Measurements from ENCODE around the gene TSSK2. TPM values are rescaled to one million over a fixed set of nuclear protein-coding genes. Genes with fewer than 3 reads are reported as not detected.
A peak's percentile ranks its signal among the peaks of the same experiment; 100 is the strongest.

The TSSK2 gene
- polyA plus RNA-seq, 1 donor from 2014 or later = not detected

DNA sequence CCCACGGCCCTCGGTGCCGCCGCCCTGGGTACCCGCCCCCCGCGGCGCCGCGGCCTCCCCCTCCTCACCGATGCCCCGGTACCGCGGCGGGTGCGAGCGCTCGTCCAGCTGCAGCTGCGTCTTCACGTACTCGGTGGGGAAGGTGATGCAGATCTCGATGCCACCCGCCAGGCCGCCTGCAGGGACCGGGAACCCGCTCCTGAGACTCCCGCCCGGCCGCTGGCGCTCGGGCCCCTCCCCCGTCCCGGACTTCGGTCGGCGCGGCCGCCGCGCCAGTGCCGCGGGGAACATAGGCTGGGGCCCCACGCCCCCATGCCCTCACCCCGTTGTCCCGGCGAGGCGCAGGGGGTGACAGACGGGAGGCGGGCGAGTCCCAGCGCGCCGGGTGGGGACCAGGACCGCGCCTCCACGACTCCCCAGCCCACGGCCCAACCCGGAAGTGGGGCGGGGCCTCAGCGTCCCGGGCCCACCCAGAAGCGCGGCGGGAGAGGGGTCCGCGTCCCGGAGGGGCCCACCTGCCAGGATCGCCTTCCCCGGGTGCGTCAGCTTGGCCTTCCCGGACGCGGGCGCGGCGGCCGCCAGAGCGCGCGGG, 47.1 kb downstream of the TSSK2 start:
- H3K9me3 ChIP-seq (ENCODE audit: low read length) = no peaks in the 10 kb centered on the region
- TF ChIP-seq EP300 (conservative IDR thresholded peaks at IDR 0.05; ENCODE audit: poor library complexity, severe bottlenecking) (no peak), POLR2AphosphoS5 (IDR thresholded peaks at IDR 0.05) (peak; percentile 42)
- H3K4me2 ChIP-seq (ENCODE audit: low read length) = no peak overlapping the region
- peak overlapping the region; percentile 91 for H3K4me3 ChIP-seq (ENCODE audit: low read length)
- no peaks in the 10 kb centered on the region for H3K9me2 ChIP-seq (ENCODE audit: insufficient read depth, low read length)
- H3K9ac ChIP-seq (ENCODE audit: low read length) = peak overlapping the region; percentile 71
- H2AFZ ChIP-seq (ENCODE audit: low read depth, low read length) = no peak overlapping the region
- no peaks in the 10 kb centered on the region for H3F3A ChIP-seq (ENCODE audit: insufficient read depth, low read length, poor library complexity, severe bottlenecking)
- no peak overlapping the region for H3K27ac ChIP-seq (ENCODE audit: low read length)
- H3K79me2 ChIP-seq (replicated peaks; ENCODE audit: insufficient read depth, low read length) = no peaks in the 10 kb centered on the region
- no peaks in the 10 kb centered on the region for H3K36me3 ChIP-seq (ENCODE audit: insufficient read depth, low read length)
- H3K27me3 ChIP-seq (ENCODE audit: insufficient read depth, low read depth, low read length) = no peaks in the 10 kb centered on the region
- H4K20me1 ChIP-seq (ENCODE audit: insufficient read depth) = no peaks in the 10 kb centered on the region

- Histone ChIP-seq H3F3A (ENCODE audit: insufficient read depth, low read length, poor library complexity, severe bottlenecking) (no peaks in the 10 kb centered on the region), H3K9ac (ENCODE audit: low read length) (peak within 1 kb of the TSS; percentile 71), H2AFZ (ENCODE audit: low read depth, low read length) (peak within 1 kb of the TSS; percentile 45), H4K20me1 (ENCODE audit: insufficient read depth) (no peaks in the 10 kb centered on the region), H3K4me2 (ENCODE audit: low read length) (peak within 1 kb of the TSS; percentile 6), H3K27me3 (ENCODE audit: insufficient read depth, low read depth, low read length) (no peaks in the 10 kb centered on the region), H3K79me2 (replicated peaks; ENCODE audit: insufficient read depth, low read length) (no peaks in the 10 kb centered on the region), H3K9me3 (ENCODE audit: low read length) (no peaks in the 10 kb centered on the region), H3K27ac (ENCODE audit: low read length) (peak within 1 kb of the TSS; percentile 37), H3K4me3 (ENCODE audit: low read length) (peak within 1 kb of the TSS; percentile 91), H3K36me3 (ENCODE audit: insufficient read depth, low read length) (no peaks in the 10 kb centered on the region), H3K9me2 (ENCODE audit: insufficient read depth, low read length) (no peaks in the 10 kb centered on the region)
- TF ChIP-seq SMC3 (conservative IDR thresholded peaks at IDR 0.05; ENCODE audit: poor library complexity) (no peak), CTCF (IDR thresholded peaks at IDR 0.05; ENCODE audit: poor library complexity, severe bottlenecking) (no peak), POLR2AphosphoS5 (IDR thresholded peaks at IDR 0.05) (no peak), TAF1 (IDR thresholded peaks at IDR 0.05; ENCODE audit: low read depth) (peak; percentile 50), MXI1 (conservative IDR thresholded peaks at IDR 0.05; ENCODE audit: poor library complexity, severe bottlenecking) (peak; percentile 86), RAD21 (conservative IDR thresholded peaks at IDR 0.05) (no peak), EP300 (conservative IDR thresholded peaks at IDR 0.05; ENCODE audit: poor library complexity, severe bottlenecking) (no peak), EZH2 (IDR thresholded peaks at IDR 0.05; ENCODE audit: borderline replicate concordance, insufficient read depth, low read length, poor library complexity, severe bottlenecking) (no peak)
- TF ChIP-seq, protein P1, sequence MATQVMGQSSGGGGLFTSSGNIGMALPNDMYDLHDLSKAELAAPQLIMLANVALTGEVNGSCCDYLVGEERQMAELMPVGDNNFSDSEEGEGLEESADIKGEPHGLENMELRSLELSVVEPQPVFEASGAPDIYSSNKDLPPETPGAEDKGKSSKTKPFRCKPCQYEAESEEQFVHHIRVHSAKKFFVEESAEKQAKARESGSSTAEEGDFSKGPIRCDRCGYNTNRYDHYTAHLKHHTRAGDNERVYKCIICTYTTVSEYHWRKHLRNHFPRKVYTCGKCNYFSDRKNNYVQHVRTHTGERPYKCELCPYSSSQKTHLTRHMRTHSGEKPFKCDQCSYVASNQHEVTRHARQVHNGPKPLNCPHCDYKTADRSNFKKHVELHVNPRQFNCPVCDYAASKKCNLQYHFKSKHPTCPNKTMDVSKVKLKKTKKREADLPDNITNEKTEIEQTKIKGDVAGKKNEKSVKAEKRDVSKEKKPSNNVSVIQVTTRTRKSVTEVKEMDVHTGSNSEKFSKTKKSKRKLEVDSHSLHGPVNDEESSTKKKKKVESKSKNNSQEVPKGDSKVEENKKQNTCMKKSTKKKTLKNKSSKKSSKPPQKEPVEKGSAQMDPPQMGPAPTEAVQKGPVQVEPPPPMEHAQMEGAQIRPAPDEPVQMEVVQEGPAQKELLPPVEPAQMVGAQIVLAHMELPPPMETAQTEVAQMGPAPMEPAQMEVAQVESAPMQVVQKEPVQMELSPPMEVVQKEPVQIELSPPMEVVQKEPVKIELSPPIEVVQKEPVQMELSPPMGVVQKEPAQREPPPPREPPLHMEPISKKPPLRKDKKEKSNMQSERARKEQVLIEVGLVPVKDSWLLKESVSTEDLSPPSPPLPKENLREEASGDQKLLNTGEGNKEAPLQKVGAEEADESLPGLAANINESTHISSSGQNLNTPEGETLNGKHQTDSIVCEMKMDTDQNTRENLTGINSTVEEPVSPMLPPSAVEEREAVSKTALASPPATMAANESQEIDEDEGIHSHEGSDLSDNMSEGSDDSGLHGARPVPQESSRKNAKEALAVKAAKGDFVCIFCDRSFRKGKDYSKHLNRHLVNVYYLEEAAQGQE (IDR thresholded peaks at IDR 0.05; ENCODE audit: borderline replicate concordance) = no peak
These were observed 47.8 kb downstream of the TSSK2 start, which contains the start of gene SLC25A1 for GRCh38 chr22:19178657-19179496. SLC25A1 (minus strand) TSS chr22:19178736; CDS start chr22:19178673, 63 bp downstream.

Measured in neural cell (in vitro differentiated cells).